GM20000 (cell line): ENCODE results near the gene SEMA3F.
"Not testable (repeated sequence)": the region's sequence is repeated elsewhere in the genome, so short reads cannot be mapped to it uniquely, and the experiment has no call there.

Experiments used
- DNase-seq: peaks from one replicate; pipeline ENCODE4 v3.0.0; 2012; ENCODE audit warnings: low spot score
- TF ChIP-seq, protein P1 (sequence below): IDR thresholded peaks from 2 replicates; pipeline ENCODE4 v1.5.1; 2012; ENCODE audit warnings: mild to moderate bottlenecking, control low read depth; ENCODE audit errors: extremely low read depth, missing control alignments

Gene SEMA3F

DNA sequence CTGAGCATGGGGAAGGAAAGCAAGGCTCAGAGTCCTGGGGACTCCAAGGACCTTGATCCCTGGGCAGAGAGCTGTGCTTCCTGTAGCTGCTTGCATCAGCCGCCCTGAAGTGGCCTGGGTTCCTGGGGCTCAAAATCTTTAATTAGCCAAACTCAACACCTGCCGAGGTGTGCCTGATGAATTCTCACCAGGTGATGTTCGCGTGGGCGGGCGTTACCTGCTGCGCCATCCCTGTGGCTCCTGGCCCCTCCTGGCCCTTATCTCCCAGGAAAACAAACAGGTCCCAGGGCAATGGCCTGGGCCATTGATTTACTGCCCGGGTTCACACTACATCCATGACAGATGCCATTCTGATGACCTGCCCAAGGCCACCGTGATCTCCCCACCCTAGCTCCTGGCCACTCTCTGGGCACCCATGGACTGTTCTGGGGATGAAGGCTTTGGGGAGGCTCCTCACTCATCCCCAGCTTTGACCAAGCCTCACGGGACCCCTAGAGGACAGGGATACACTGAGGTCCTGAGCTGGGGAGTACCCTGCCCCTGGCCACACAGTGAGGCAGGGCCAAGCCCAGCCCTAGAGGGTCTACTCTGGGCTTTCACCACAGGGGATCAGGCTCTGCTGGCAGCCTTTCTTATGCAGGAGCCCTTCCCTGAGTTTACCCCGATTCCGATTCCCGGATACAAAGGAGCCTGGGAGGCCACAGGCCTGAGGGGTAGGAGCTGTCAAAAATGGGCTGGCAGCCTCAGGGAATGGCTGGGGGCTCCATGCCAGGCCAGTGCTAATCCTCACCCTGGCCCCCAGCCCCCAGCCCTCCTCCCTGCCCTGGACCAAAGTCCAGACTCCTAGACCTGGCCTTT is 55.6 kb downstream of the SEMA3F start:
- TF ChIP-seq, protein P1, sequence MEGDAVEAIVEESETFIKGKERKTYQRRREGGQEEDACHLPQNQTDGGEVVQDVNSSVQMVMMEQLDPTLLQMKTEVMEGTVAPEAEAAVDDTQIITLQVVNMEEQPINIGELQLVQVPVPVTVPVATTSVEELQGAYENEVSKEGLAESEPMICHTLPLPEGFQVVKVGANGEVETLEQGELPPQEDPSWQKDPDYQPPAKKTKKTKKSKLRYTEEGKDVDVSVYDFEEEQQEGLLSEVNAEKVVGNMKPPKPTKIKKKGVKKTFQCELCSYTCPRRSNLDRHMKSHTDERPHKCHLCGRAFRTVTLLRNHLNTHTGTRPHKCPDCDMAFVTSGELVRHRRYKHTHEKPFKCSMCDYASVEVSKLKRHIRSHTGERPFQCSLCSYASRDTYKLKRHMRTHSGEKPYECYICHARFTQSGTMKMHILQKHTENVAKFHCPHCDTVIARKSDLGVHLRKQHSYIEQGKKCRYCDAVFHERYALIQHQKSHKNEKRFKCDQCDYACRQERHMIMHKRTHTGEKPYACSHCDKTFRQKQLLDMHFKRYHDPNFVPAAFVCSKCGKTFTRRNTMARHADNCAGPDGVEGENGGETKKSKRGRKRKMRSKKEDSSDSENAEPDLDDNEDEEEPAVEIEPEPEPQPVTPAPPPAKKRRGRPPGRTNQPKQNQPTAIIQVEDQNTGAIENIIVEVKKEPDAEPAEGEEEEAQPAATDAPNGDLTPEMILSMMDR: no peak
- DNase-seq: no peak

DNA sequence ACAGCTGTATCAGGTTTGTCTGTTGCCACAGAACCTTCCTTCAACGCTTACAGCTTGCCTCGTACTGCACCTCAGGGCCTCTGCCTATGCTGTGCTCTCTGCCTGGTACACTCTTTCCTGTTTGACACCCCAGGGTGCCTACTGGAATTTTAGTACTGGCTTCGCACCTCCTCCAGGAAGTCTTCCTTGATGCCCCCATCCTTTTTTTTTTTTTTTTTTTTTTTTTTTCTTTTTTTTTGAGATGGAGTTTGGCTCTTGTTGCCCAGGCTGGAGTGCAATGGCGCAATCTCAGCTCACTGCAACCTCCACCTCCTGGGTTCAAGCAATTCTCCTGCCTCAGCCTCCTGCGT is 56.2 kb downstream of the SEMA3F start:
- DNase-seq: not testable (repeated sequence)

DNA sequence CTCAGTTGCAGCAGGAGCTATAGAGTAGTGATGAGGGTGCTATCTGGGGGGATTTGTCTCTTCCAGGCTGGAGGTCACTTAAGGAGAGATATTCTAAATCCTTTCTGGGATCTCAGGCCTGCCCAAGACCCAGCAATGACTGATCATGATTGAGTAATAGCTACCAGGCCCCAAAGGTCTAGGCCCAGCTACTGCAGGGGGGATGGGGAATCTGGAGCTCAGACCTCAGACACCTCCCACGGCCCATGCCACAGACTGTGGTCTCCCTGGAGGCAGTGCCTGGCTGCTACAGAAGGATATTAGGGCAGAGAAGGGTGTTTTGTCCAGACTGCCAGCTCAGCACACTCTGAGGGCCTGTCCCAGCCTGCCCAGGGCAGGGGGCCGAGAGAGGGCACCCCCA is 56.8 kb downstream of the SEMA3F start:
- TF ChIP-seq, protein P1: no peak
- no peak for DNase-seq

DNA sequence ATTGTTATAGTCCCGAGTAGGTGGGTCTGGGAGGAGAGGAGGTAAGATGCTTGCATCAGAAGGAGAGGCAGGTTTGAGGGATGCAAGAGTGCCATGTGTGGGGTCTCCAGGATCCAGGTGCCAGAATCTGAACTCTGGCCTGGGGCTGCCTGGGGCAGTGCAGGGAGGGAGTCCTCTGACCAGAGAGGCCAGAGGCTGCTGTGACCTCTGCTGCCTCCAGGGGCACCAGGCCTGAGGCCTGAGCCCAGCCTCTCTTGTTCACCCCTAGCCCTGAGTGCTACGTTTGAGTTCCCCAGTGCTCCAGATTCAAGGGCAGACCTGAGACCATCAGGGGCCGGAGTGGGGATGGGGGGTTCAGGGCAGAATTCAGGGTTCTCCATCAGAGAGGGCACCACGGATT is 57.4 kb downstream of the SEMA3F start:
- TF ChIP-seq, protein P1: no peak
- no peak for DNase-seq

DNA sequence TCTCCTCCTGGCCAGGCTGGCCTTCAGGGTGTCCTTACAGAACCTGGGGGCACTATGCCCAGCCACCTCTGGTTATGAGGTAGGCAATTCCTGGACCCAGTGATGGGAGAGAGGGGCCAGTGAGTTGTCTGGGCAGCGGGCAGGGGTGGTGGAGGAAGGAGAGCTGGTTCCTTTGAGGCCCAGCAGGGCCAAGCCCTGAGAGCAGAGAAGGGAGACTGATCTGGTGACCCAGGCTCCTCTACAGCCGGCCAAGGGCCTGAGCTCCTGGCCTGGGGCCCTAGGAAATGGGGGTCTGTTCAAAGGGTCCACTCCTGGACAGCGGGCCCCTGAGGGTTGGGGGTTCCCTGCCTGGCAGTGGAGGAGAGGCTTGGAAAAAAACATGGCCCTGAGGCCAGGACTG is 57.8 kb downstream of the SEMA3F start:
- no peak for DNase-seq
- TF ChIP-seq, protein P1: no peak

DNA sequence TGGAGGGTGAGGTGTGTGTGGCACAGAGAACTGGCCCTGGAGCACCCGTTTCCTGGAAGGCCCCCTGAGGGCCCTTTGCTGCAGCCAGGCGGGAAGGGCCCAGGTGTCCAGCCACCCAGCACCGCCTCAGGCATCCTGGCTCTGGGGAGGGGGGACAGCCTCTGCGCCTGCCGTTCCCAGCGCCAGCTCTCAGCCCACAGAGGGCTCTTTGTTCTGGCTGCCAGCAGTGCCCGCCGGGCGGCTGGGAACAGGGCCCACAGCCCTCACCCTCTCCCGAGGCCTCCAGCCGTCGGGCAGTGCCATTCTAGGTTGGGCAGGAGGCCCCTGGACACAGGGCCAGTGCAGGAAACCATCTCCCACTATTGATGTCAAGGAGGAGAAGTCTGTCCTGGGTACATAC is 58.2 kb downstream of the SEMA3F start:
- TF ChIP-seq, protein P1: no peak
- DNase-seq: no peak

DNA sequence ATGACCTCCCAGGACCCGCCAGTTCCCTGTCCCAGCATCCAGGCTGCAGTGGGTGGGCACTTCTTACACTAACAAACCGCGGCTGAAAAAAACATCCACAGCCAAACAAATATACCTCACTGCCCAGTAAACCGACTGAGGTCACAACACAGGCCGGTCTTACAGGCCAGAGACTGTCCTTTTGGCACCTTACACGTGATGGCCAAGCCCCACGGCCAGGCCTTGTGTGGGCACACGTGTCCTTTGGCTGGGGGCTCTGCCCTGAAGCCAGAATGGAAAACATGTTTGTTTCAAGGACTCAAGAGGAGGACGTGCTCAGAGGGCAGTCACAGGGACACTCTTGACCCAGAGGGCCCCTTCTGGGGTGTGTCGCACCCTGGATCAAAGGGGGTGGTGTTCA is 59.7 kb downstream of the SEMA3F start:
- TF ChIP-seq, protein P1: no peak
- DNase-seq: no peak

DNA sequence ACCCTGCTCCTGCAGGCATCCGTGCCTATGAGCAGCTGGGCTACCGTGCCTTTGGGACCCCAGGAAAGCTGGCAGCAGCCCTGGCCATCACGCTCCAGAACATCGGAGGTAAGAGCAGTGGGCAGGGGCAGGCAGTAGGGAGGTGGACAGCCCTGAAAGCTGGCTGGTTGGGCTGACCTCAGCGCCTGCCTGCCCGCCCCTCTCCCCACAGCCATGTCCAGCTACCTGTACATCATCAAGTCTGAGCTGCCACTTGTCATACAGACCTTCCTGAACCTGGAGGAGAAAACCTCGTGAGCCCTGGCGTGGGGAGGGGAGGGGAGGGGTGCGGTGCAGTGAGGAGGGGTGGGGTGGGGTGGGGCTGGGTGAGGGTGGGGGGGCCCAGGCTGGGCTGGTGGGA is 60.4 kb downstream of the SEMA3F start:
- DNase-seq: no peak
- TF ChIP-seq, protein P1: no peak
